ENCODE results near the gene NUDT3.

NUDT3 gene

DNA sequence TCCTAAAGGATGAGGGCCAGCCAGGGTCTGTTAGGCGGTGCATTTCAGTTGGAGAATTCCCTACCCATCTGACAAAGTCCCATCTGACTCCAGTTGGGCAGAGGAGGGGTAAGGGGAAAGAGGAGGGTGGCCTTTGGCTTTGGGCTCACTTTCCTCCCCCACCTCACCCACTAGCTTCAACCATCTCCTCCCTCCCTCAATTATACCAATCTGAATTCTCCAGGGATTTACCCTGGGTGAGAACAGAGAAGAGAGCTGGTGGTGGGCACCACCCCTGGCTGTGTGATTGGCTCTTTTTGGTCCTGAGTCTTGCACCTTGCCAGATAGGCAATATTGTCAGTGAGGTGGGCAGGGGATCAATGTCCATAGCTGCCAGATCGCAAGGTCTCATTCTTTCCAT, 152.6 kb downstream of the NUDT3 start:
- no peak for DNase-seq (ENCODE audit: insufficient read length, low spot score)
- no peak for TF ChIP-seq PAX5 (IDR thresholded peaks at IDR 0.05; ENCODE audit: insufficient read depth, low read length, severe bottlenecking)
- TF ChIP-seq SPI1 (IDR thresholded peaks at IDR 0.05; ENCODE audit: low read depth, low read length): no peak
- no peak for TF ChIP-seq TAF1 (IDR thresholded peaks at IDR 0.05; ENCODE audit: low read depth, low read length)
- TF ChIP-seq POLR2A (IDR thresholded peaks at IDR 0.05; ENCODE audit: low read depth, low read length): no peak
- no peak for TF ChIP-seq POLR2AphosphoS5 (IDR thresholded peaks at IDR 0.05; ENCODE audit: low read depth, low read length)
- TF ChIP-seq POU2F2 (IDR thresholded peaks at IDR 0.05; ENCODE audit: low read depth, low read length): no peak
- no peak for FAIRE-seq

DNA sequence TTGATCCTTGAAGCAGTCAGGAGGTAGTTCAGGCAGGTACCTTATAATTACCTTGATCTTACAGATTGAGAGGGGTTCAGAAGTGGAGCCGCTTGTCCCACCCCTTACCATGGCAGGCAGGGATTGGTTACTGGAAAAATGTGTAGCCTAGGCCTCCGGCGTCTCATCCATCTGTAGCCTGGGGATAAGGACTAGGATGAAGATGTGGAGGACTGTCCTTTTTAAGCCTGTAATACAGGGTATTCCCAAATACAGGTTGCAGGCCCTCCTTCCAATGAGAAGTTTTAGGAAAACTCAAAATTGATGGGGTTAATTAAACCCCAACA, 153.0 kb downstream of the NUDT3 start:
- FAIRE-seq (no peak), DNase-seq (ENCODE audit: insufficient read length, low spot score) (no peak)
- TF ChIP-seq POU2F2 (IDR thresholded peaks at IDR 0.05; ENCODE audit: low read depth, low read length) (no peak), POLR2AphosphoS5 (IDR thresholded peaks at IDR 0.05; ENCODE audit: low read depth, low read length) (no peak), TAF1 (IDR thresholded peaks at IDR 0.05; ENCODE audit: low read depth, low read length) (no peak), SPI1 (IDR thresholded peaks at IDR 0.05; ENCODE audit: low read depth, low read length) (no peak), POLR2A (IDR thresholded peaks at IDR 0.05; ENCODE audit: low read depth, low read length) (no peak), PAX5 (IDR thresholded peaks at IDR 0.05; ENCODE audit: insufficient read depth, low read length, severe bottlenecking) (no peak)

DNA sequence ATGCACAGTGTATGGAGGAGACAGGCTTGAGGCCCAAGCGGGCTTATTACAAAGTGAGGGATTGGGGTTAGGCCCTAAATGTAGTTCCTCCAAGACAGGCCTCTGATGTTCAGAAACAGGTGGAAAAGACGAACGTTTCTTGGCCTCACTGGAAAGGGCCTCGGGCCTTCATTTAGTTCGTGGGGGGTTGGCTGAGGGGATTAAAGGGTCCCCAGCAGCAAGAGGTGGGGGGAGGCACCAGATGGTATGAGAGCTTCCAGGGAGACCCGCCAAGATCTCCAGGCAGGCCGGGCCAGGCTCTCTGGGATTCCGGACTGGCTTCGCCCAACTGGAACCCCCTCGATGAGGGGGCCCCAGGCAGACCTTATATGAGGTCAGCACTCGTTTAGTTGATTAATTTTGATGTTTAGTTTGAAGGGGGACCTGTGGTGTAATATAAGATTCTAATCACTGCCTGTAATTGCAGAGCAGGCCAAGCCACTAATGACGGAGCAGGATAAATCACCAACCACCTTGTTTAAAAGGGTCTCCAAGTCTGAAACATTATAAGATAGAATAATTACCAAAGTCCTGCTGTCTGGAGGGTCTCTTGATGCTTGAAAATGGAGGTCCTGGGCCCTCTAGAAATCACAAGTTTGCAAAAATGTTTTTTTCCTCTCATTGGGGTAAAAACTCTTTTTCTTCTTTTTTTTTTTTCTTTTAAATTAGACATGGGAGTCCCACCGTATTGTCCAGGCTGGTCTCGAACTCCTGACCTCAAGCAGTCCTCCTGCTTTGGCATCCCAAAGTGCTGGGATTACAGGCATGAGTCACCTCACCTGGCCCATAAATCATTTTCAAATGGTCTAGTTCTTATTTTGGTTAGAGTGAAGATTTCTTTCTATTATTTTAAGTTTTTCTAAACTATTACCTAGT, 153.6 kb downstream of the NUDT3 start:
- TF ChIP-seq TAF1 (IDR thresholded peaks at IDR 0.05; ENCODE audit: low read depth, low read length) (no peak), SPI1 (IDR thresholded peaks at IDR 0.05; ENCODE audit: low read depth, low read length) (no peak), POU2F2 (IDR thresholded peaks at IDR 0.05; ENCODE audit: low read depth, low read length) (no peak), PAX5 (IDR thresholded peaks at IDR 0.05; ENCODE audit: insufficient read depth, low read length, severe bottlenecking) (no peak), POLR2A (IDR thresholded peaks at IDR 0.05; ENCODE audit: low read depth, low read length) (no peak), POLR2AphosphoS5 (IDR thresholded peaks at IDR 0.05; ENCODE audit: low read depth, low read length) (no peak)
- FAIRE-seq (peak; percentile 56), DNase-seq (ENCODE audit: insufficient read length, low spot score) (no peak)

DNA sequence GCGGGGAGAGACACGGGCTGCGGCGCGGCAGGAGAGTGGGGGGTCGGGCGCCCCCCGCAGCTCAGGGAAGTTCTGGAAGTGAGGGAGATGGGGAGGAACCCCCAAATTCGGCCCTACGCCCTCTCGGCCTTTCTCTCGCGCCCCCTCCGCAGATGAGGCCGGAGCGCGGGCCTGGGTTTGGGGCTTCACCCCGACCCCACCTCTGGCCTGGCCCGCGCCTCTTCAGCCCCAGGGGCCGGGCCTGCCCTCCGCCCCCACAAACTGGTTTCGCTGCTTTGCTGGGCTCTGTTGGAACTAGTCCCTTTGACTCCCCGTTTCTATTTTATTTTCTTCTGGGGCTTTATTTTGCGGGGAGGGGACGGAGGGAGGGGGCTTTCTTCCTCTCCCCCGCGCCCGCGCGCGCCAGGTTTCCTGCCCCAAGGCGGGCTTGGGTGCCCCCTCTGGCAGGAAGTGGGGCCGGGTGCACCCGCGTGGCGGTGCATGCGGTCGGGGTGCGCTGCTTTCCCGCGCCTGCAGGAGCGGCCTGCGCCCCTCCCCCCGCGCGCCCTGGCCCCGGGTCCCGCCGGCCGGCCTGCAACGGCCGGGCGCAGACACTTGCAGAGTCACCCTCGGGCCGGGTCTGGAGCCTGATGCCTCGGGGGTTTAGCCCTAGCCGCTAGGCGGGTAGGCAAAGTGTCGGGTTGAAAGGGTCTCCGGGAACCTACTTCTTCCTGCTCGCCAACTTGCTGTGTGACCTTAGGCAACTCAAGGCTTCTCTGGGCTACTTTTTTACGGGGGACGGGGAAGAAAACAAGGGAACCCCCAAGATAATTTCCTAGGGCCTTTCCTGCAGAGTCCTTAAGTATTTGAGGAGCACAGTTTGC, 154.5 kb downstream of the NUDT3 start:
- FAIRE-seq (peak; percentile 87), DNase-seq (ENCODE audit: insufficient read length, low spot score) (peak; percentile 77)
- TF ChIP-seq POLR2AphosphoS5 (IDR thresholded peaks at IDR 0.05; ENCODE audit: low read depth, low read length): no peak
- peak; percentile 72 for TF ChIP-seq PAX5 (IDR thresholded peaks at IDR 0.05; ENCODE audit: insufficient read depth, low read length, severe bottlenecking)

DNA sequence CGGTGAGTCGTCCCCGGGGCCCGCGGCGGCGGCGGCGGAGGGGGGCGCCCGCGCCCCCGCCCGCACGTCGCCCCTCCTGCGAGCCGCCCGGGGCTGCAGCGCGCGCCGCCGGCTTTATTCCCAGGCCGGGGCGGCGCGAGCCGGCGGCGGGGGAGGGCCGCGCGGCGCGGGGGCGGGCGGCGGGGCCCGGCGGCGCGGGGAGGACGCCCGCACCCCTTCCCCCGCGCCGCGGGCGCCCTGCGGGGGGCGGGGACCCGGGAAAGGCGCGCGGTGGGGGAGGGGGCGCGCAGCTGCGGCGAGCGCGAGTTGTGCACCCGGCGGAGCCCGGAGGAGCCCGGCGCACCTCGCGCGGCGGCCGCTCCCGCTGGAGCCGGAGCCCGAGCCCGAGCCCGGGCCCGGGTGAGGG, 155.2 kb downstream of the NUDT3 start:
- TF ChIP-seq SPI1 (IDR thresholded peaks at IDR 0.05; ENCODE audit: low read depth, low read length) (no peak), POLR2AphosphoS5 (IDR thresholded peaks at IDR 0.05; ENCODE audit: low read depth, low read length) (no peak), POU2F2 (IDR thresholded peaks at IDR 0.05; ENCODE audit: low read depth, low read length) (no peak), TAF1 (IDR thresholded peaks at IDR 0.05; ENCODE audit: low read depth, low read length) (no peak), PAX5 (IDR thresholded peaks at IDR 0.05; ENCODE audit: insufficient read depth, low read length, severe bottlenecking) (no peak), POLR2A (IDR thresholded peaks at IDR 0.05; ENCODE audit: low read depth, low read length) (no peak)
- DNase-seq (ENCODE audit: insufficient read length, low spot score) (no peak), FAIRE-seq (no peak)

DNA sequence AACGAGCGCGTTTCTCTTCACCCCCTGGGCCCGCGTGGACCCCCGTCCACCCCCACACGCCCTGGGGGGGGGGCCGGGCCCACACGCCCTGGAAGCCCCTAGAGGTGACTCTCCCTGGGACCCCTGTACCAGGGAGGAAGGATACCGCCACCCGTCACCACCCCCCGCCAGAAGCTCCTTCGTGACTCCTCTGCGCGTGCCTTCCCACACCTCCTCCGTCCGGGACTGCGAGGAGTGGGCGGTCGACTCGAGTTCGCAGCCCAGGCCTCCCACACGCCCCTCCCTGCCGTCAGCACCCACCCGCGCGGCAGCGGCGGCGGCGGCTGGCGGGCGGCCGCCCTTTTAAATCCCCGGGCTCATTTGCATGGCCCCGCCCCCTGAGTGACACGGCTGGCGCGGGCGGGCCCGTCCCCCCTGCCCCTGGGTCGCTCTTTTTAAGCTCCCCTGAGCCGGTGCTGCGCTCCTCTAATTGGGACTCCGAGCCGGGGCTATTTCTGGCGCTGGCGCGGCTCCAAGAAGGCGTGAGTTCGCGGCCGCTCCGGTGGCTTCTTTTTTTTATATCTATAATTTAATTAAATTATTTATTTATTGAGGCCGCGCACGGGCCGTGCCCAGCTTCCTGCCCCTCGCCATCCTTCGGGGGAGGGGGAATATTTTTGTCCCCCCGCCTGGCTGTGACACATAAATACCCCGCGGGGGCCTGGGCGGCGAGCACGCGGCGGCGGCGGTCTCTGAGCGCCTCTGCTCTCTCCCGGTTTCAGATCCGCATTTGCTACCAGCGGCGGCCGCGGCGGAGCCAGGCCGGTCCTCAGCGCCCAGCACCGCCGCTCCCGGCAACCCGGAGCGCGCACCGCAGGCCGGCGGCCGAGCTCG, 155.8 kb downstream of the NUDT3 start, which contains the start of gene HMGA1:
Gene HMGA1, plus strand, starts transcription at position 431 of the 873 bp plus-strand sequence. CDS start 3,908 bp downstream, outside the sequence.
- FAIRE-seq (peak; percentile 79), DNase-seq (ENCODE audit: insufficient read length, low spot score) (peak; percentile 91)
- peak; percentile 77 for TF ChIP-seq TAF1 (IDR thresholded peaks at IDR 0.05; ENCODE audit: low read depth, low read length)
- peak; percentile 99 for TF ChIP-seq POLR2AphosphoS5 (IDR thresholded peaks at IDR 0.05; ENCODE audit: low read depth, low read length)
- TF ChIP-seq POLR2A (IDR thresholded peaks at IDR 0.05; ENCODE audit: low read depth, low read length): peak; percentile 99
- TF ChIP-seq POU2F2 (IDR thresholded peaks at IDR 0.05; ENCODE audit: low read depth, low read length): peak; percentile 98
- TF ChIP-seq SPI1 (IDR thresholded peaks at IDR 0.05; ENCODE audit: low read depth, low read length): peak; percentile 94
- no peak for TF ChIP-seq PAX5 (IDR thresholded peaks at IDR 0.05; ENCODE audit: insufficient read depth, low read length, severe bottlenecking)

DNA sequence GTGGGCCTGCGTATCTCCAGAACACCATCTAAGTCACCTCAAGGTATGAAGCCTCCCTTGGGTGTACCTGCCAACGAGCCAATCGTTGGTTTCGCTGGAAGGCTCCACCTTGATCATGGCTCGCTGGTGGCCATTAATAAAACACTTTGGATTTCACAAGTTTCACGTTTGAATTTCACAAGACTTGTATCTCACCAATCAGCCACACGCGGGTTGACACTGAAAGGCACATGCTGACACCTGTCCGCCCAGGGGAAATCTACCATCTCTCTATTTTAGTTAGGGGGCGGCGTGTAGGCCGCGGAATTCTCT, 156.4 kb downstream of the NUDT3 start:
- no peak for DNase-seq (ENCODE audit: insufficient read length, low spot score)
- no peak for TF ChIP-seq PAX5 (IDR thresholded peaks at IDR 0.05; ENCODE audit: insufficient read depth, low read length, severe bottlenecking)
- no peak for TF ChIP-seq POLR2A (IDR thresholded peaks at IDR 0.05; ENCODE audit: low read depth, low read length)
- no peak for TF ChIP-seq SPI1 (IDR thresholded peaks at IDR 0.05; ENCODE audit: low read depth, low read length)
- no peak; the same call in 1 of the 2 replicates for TF ChIP-seq POU2F2 (IDR thresholded peaks at IDR 0.05; ENCODE audit: low read depth, low read length)
- FAIRE-seq: peak; percentile 80

DNA sequence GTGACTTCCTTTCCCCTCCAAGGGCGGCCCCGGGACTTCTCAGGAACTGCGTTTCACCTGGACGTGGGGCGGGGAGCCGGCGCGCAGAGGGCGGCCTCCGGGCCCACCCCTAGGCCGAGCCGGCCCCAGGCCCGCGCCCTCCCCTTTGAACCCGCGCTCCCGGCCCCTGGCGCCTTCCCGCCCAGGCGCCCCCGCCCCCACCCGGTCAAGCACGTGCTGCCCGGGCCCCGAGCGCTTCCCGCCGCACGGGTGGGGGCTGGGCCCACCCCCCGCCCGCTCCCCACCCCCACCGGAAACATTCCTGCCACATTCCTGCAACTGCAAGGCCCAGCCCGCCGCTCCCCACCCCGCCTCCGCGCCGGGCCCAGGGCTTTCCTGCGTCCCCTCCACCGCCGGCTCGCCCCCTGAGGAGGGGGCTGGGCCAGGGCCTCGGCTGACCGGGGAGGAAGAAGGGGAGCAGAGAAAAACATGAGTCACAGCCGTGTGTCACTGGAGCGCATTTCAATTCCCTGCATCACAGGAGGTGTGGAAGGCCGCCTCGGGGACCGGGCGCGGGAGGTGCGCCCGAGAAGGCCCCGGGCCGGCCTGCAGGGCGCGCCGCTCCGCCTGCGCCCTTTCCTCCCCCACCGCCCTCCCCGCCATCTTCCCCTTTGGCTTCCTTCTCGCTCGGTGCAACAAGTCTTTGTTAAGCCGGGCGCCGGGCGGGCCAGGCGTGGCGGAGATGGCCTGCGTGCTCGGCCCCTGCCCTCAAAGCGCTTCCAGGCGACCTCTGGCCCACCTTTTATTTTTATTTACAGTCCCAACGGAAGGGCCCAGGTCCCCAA, 156.9 kb downstream of the NUDT3 start:
- TF ChIP-seq PAX5 (IDR thresholded peaks at IDR 0.05; ENCODE audit: insufficient read depth, low read length, severe bottlenecking) (no peak), TAF1 (IDR thresholded peaks at IDR 0.05; ENCODE audit: low read depth, low read length) (no peak), POLR2AphosphoS5 (IDR thresholded peaks at IDR 0.05; ENCODE audit: low read depth, low read length) (0 out of 2 replicates have a peak, but pooled peaks have one; percentile 42), SPI1 (IDR thresholded peaks at IDR 0.05; ENCODE audit: low read depth, low read length) (no peak), POLR2A (IDR thresholded peaks at IDR 0.05; ENCODE audit: low read depth, low read length) (peak; percentile 62; the same call in 1 of the 2 replicates), POU2F2 (IDR thresholded peaks at IDR 0.05; ENCODE audit: low read depth, low read length) (no peak)
- no peak for DNase-seq (ENCODE audit: insufficient read length, low spot score)
- no peak for FAIRE-seq
